ENCODE results near the gene NCKAP5L. TPM values are rescaled to one million over a fixed set of nuclear protein-coding genes. Genes with fewer than 3 reads are reported as not detected.
"Not testable (repeated sequence)": the region's sequence is repeated elsewhere in the genome, so short reads cannot be mapped to it uniquely, and the experiment has no call there.

Gene NCKAP5L
- total and polyA plus RNA-seq, 2 experiments from 2014 or later: 10.2 to 37.0 TPM

DNA sequence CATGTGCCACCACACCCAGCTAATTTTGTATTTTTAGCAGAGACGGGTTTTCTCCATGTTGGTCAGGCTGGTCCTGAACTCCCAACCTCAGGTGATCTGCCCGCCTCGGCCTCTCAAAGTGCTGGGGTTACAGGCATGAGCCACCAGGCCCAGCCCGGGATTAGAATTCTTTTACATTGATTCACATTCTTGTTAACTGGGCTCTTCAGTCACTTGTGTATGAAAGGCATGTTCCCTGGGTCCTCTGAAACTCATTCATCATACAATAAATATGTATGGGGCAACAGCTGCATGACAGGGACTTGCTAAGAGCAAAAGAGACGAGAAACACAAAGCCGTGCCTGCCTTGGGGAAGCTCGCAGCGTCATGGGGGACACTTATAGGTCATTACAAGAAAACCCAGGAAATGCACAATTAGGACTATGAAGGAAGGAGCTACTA, 43.6 kb upstream of the NCKAP5L start:
- H3K4me3 ChIP-seq; H3K27ac ChIP-seq (ENCODE audit: low read depth); H3K27me3 ChIP-seq (ENCODE audit: insufficient read depth); H4K20me1 ChIP-seq (replicated peaks; ENCODE audit: insufficient read depth); H3K79me2 ChIP-seq (replicated peaks; ENCODE audit: insufficient read depth); H3F3A ChIP-seq (replicated peaks; ENCODE audit: low read depth); H3K4me2 ChIP-seq; H3K4me3 Mint-ChIP-seq; H3K36me3 Mint-ChIP-seq (ENCODE audit: low read depth); H3K27ac Mint-ChIP-seq; H3K9me2 ChIP-seq (ENCODE audit: insufficient read depth); H3K4me1 Mint-ChIP-seq; ATAC-seq; H3K36me3 ChIP-seq (ENCODE audit: insufficient read depth); DNase-seq (ENCODE audit: low spot score); H3K9me3 Mint-ChIP-seq; H2AFZ ChIP-seq; H3K4me1 ChIP-seq (ENCODE audit: insufficient read depth): not testable (repeated sequence)
- H3K27me3 Mint-ChIP-seq (ENCODE audit: insufficient read depth, low read depth, poor library complexity): peaks cover 16% of the 10 kb centered on the region

- H3K9me2 ChIP-seq (ENCODE audit: insufficient read depth): no peaks in the 10 kb centered on the region
- no peak overlapping the region for H3K4me3 ChIP-seq
- no peaks in the 10 kb centered on the region for H3K36me3 ChIP-seq (ENCODE audit: insufficient read depth)
- TF ChIP-seq EZH2phosphoT487 (IDR thresholded peaks at IDR 0.05; ENCODE audit: unreplicated experiment) (no peak), CREB1 (CRISPR knock-in tag; IDR thresholded peaks at IDR 0.05; ENCODE audit: low read depth) (no peak)
- H3K36me3 Mint-ChIP-seq (ENCODE audit: low read depth): no peaks in the 10 kb centered on the region
- H3K4me3 Mint-ChIP-seq: no peak overlapping the region
- H3K4me1 Mint-ChIP-seq: peaks cover 7% of the 10 kb centered on the region
- H3K9me3 Mint-ChIP-seq: no peaks in the 10 kb centered on the region; the same call in 2 of the 3 replicates
- no peaks in the 10 kb centered on the region; the same call in 1 of the 2 replicates for H3K4me1 ChIP-seq (ENCODE audit: insufficient read depth)
- no peak overlapping the region for H3K27ac Mint-ChIP-seq
- no peaks in the 10 kb centered on the region for H3K27me3 ChIP-seq (ENCODE audit: insufficient read depth)
- no peak for ATAC-seq
- H3K79me2 ChIP-seq (replicated peaks; ENCODE audit: insufficient read depth): no peaks in the 10 kb centered on the region
- H3K27ac ChIP-seq (ENCODE audit: low read depth): no peak overlapping the region
- H2AFZ ChIP-seq: no peak overlapping the region
- no peaks in the 10 kb centered on the region for H3F3A ChIP-seq (replicated peaks; ENCODE audit: low read depth)
- H4K20me1 ChIP-seq (replicated peaks; ENCODE audit: insufficient read depth): no peaks in the 10 kb centered on the region
- H3K27me3 Mint-ChIP-seq (ENCODE audit: insufficient read depth, low read depth, poor library complexity): peaks cover 17% of the 10 kb centered on the region
- DNase-seq (ENCODE audit: low spot score): no peak
- H3K4me2 ChIP-seq: no peak overlapping the region
Observed at GRCh38 chr12:49871263-49871561, 43.0 kb upstream of the NCKAP5L start.

DNA sequence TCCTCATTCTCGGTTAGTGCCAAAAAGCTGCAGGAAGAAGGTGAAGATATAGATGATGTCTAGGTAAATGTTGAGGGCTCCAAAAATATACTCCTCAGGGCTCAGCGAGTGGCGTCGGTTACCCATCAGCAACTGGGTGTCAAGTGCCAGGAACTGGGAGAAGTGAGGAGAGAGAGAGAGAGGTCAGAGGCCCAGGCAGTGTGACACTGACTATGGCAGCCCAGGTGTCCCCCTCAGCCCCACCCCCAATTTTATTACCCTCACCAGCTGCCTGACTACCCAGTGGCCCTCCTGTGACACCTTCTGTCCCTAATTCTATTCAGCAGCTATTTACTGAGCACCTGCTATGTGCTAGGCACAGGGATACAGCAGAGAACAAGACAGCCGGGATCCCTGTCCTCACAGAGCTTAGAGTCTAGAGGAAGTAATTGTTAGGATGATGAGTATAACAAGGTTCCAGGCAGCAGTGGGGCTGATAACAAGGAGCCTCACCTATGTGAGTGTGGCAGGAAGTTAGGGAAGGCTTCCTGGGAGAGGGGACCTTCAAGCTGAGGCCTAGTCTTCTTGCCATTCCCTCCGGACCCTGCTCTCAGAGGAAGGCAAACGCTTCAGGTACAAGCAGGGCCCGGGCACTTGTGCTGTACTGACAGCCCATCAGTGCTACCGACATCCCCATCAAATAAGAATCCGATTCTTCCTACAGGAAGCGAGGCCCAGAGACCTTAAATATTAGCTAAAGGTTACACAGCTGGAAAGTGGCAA, 42.5 kb upstream of the NCKAP5L start:
- Mint-ChIP-seq H3K36me3 (ENCODE audit: low read depth) (no peaks in the 10 kb centered on the region), H3K4me3 (no peak overlapping the region), H3K9me3 (no peaks in the 10 kb centered on the region; the same call in 2 of the 3 replicates), H3K27ac (no peak overlapping the region), H3K4me1 (peaks cover 7% of the 10 kb centered on the region), H3K27me3 (ENCODE audit: insufficient read depth, low read depth, poor library complexity) (peaks cover 17% of the 10 kb centered on the region)
- no peaks in the 10 kb centered on the region for H3K36me3 ChIP-seq (ENCODE audit: insufficient read depth)
- no peaks in the 10 kb centered on the region for H3K27me3 ChIP-seq (ENCODE audit: insufficient read depth)
- no peaks in the 10 kb centered on the region for H4K20me1 ChIP-seq (replicated peaks; ENCODE audit: insufficient read depth)
- H3K4me2 ChIP-seq: no peak overlapping the region
- H3K4me3 ChIP-seq: no peak overlapping the region
- no peaks in the 10 kb centered on the region for H3K79me2 ChIP-seq (replicated peaks; ENCODE audit: insufficient read depth)
- no peak overlapping the region for H2AFZ ChIP-seq
- DNase-seq (ENCODE audit: low spot score) (no peak), ATAC-seq (no peak)
- no peaks in the 10 kb centered on the region for H3K9me2 ChIP-seq (ENCODE audit: insufficient read depth)
- H3K4me1 ChIP-seq (ENCODE audit: insufficient read depth): no peaks in the 10 kb centered on the region; the same call in 1 of the 2 replicates
- H3K27ac ChIP-seq (ENCODE audit: low read depth): no peak overlapping the region
- H3F3A ChIP-seq (replicated peaks; ENCODE audit: low read depth): no peaks in the 10 kb centered on the region
- TF ChIP-seq CREB1 (CRISPR knock-in tag; IDR thresholded peaks at IDR 0.05; ENCODE audit: low read depth): no peak
- TF ChIP-seq POLR2AphosphoS5 (IDR thresholded peaks at IDR 0.05; ENCODE audit: low read depth): no peak
- TF ChIP-seq, protein P1, sequence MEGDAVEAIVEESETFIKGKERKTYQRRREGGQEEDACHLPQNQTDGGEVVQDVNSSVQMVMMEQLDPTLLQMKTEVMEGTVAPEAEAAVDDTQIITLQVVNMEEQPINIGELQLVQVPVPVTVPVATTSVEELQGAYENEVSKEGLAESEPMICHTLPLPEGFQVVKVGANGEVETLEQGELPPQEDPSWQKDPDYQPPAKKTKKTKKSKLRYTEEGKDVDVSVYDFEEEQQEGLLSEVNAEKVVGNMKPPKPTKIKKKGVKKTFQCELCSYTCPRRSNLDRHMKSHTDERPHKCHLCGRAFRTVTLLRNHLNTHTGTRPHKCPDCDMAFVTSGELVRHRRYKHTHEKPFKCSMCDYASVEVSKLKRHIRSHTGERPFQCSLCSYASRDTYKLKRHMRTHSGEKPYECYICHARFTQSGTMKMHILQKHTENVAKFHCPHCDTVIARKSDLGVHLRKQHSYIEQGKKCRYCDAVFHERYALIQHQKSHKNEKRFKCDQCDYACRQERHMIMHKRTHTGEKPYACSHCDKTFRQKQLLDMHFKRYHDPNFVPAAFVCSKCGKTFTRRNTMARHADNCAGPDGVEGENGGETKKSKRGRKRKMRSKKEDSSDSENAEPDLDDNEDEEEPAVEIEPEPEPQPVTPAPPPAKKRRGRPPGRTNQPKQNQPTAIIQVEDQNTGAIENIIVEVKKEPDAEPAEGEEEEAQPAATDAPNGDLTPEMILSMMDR (conservative IDR thresholded peaks at IDR 0.05; ENCODE audit: low read depth in 2 of 2): no peak
- TF ChIP-seq EZH2phosphoT487 (IDR thresholded peaks at IDR 0.05; ENCODE audit: unreplicated experiment): no peak
- TF ChIP-seq STAT1 (IDR thresholded peaks at IDR 0.05; ENCODE audit: unreplicated experiment): no peak
- no peak for TF ChIP-seq JUNB (IDR thresholded peaks at IDR 0.05; ENCODE audit: unreplicated experiment)
- TF ChIP-seq ZNF114 (CRISPR knock-in tag; IDR thresholded peaks at IDR 0.05): no peak
- no peak for TF ChIP-seq NANOG (IDR thresholded peaks at IDR 0.05; ENCODE audit: borderline replicate concordance)
- TF ChIP-seq EZH2 (IDR thresholded peaks at IDR 0.05; ENCODE audit: low read depth, unreplicated experiment): no peak
- TF ChIP-seq REST (IDR thresholded peaks at IDR 0.05; ENCODE audit: unreplicated experiment): no peak
- TF ChIP-seq, protein P2, sequence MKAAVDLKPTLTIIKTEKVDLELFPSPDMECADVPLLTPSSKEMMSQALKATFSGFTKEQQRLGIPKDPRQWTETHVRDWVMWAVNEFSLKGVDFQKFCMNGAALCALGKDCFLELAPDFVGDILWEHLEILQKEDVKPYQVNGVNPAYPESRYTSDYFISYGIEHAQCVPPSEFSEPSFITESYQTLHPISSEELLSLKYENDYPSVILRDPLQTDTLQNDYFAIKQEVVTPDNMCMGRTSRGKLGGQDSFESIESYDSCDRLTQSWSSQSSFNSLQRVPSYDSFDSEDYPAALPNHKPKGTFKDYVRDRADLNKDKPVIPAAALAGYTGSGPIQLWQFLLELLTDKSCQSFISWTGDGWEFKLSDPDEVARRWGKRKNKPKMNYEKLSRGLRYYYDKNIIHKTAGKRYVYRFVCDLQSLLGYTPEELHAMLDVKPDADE (IDR thresholded peaks at IDR 0.05): no peak
- TF ChIP-seq ZNF331 (CRISPR knock-in tag; IDR thresholded peaks at IDR 0.05; ENCODE audit: low read depth): no peak

All from GM23338 (cell line).